ENCODE results near the gene HIRA.

The HIRA gene

GRCh38 chr22:19358195-19358594, 73.3 kb downstream of the HIRA start:
- no peak for TF ChIP-seq CTCF (IDR thresholded peaks at IDR 0.05)
- no peak for DNase-seq
- no peaks in the 10 kb centered on the region for H3K9me3 ChIP-seq
- no peak overlapping the region for H3K27ac ChIP-seq
- peaks cover 69 to 99% (median 93%) of the 10 kb centered on the region in 3 donors for H3K36me3 ChIP-seq
- no peaks in the 10 kb centered on the region for H3K4me1 ChIP-seq
- intact Hi-C loops (cut with DNase I; ENCODE audit: low total_unique reads), result no loop called here
- no peak overlapping the region for H3K4me3 ChIP-seq
- H3K27me3 ChIP-seq, result no peaks in the 10 kb centered on the region

- Histone ChIP-seq H3K9me3 (no peaks in the 10 kb centered on the region), H3K4me1 (no peaks in the 10 kb centered on the region), H3K27me3 (no peaks in the 10 kb centered on the region), H3K36me3 (peaks cover 70 to 100% (median 98%) of the 10 kb centered on the region in 3 donors), H3K27ac (no peak overlapping the region), H3K4me3 (no peak overlapping the region)
- no peak for DNase-seq
- TF ChIP-seq CTCF (IDR thresholded peaks at IDR 0.05), result no peak
- intact Hi-C loops (cut with DNase I; ENCODE audit: low total_unique reads), result no loop called here
Measured at GRCh38 chr22:19357270-19358105, 74.0 kb downstream of the HIRA start.

- Histone ChIP-seq H3K4me3 (no peak overlapping the region), H3K9me3 (no peaks in the 10 kb centered on the region), H3K4me1 (no peaks in the 10 kb centered on the region), H3K36me3 (peaks cover 71 to 100% (median 97%) of the 10 kb centered on the region in 3 donors), H3K27ac (no peak overlapping the region), H3K27me3 (no peaks in the 10 kb centered on the region)
- no peak for DNase-seq
- intact Hi-C loops (cut with DNase I; ENCODE audit: low total_unique reads), result no loop called here
- TF ChIP-seq CTCF (IDR thresholded peaks at IDR 0.05), result no peak
Measured at GRCh38 chr22:19356708-19357269, 74.7 kb downstream of the HIRA start.

- H3K4me3 ChIP-seq, result no peak overlapping the region
- peaks cover 71 to 100% (median 97%) of the 10 kb centered on the region in 3 donors for H3K36me3 ChIP-seq
- no peaks in the 10 kb centered on the region for H3K4me1 ChIP-seq
- H3K9me3 ChIP-seq, result no peaks in the 10 kb centered on the region
- DNase-seq, result no peak
- intact Hi-C loops (cut with DNase I; ENCODE audit: low total_unique reads), result no loop called here
- no peak for TF ChIP-seq CTCF (IDR thresholded peaks at IDR 0.05)
- H3K27ac ChIP-seq, result no peak overlapping the region
- no peaks in the 10 kb centered on the region for H3K27me3 ChIP-seq
Measured at GRCh38 chr22:19355413-19356157, 75.9 kb downstream of the HIRA start.

- Histone ChIP-seq H3K4me1 (no peaks in the 10 kb centered on the region), H3K36me3 (peaks cover 67 to 100% (median 97%) of the 10 kb centered on the region in 3 donors), H3K4me3 (no peak overlapping the region), H3K27ac (no peak overlapping the region), H3K27me3 (no peaks in the 10 kb centered on the region), H3K9me3 (no peaks in the 10 kb centered on the region)
- intact Hi-C loops (cut with DNase I; ENCODE audit: low total_unique reads), result no loop called here
- TF ChIP-seq CTCF (IDR thresholded peaks at IDR 0.05), result no peak
- no peak for DNase-seq
Measured at GRCh38 chr22:19354201-19354600, 77.3 kb downstream of the HIRA start.

Data from tibial artery (tissue), 4 donors.